Stimulated activated CD4-positive, alpha-beta T cell treated with anti-CD3 and anti-CD28 coated beads, Interleukin-1b, Interleukin-23, amount 100 ng/mL, for 4 hours (primary cell): ENCODE results near the gene XCR1.
A peak's percentile ranks its signal among the peaks of the same experiment; 100 is the strongest.
"Not testable (repeated sequence)": the region's sequence is repeated elsewhere in the genome, so short reads cannot be mapped to it uniquely, and the experiment has no call there.

Experiments
- DNase-seq, 2 donors: peaks; one replicate each; pipeline ENCODE4 v3.0.0-alpha.2; 2020; ENCODE audit warnings: low read depth in 2 of 2

The XCR1 gene, protein sequence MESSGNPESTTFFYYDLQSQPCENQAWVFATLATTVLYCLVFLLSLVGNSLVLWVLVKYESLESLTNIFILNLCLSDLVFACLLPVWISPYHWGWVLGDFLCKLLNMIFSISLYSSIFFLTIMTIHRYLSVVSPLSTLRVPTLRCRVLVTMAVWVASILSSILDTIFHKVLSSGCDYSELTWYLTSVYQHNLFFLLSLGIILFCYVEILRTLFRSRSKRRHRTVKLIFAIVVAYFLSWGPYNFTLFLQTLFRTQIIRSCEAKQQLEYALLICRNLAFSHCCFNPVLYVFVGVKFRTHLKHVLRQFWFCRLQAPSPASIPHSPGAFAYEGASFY

DNA sequence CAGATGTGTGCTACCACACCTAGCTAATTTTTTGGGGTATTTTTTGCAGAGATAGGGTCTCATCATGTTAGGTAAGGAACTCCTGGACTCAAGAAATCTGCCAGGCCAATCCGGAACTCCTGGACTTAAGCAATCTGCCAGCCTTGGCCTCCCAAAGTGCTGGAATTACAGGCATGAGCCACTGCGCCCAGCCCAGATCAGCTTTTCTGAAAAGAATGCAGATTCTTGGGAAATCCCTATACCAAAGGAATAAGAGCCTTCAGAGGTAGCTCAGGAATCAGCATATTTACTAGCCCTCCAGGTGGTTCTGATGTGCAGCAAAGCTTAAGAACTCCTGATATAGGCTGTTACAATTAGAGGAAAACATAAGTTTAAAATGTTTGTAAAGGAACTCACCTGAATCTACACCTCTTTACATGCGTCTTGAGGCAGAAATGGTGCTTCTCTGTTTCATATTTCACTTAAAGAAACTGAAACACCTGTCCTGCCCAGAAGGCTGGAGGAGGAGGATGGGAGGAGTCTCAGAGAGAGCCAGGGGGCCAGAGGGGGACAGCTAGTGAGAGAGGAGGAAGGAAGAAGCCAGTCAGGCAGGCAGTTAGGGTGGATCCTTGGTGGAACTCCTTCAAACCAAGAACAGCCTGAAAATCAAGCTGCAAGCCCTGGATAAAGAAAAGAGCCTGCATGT is at the start of gene XCR1:
XCR1 (minus strand) TSS at position 463 of the 685 bp plus-strand sequence. CDS start 5,536 bp downstream, outside the sequence.
- no peak for DNase-seq

DNA sequence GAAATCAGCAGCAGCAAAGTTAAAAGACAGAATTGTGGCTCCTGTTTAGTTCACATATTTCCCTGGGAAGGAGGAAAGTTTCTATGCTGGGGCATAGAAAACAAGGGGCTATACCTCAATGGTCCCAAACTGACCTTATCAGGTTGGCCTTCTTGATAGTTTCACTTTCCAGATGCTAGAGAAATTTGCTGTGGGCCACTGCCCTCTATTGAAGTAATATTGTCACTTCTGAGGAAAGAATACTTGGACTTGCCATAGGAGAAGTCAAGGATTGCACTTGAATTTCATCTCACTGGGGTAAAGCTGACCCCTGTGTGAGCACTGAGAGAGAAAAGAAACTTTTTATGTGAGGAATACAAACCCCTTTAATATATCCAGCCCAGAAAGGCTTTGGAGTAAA is 49.3 kb upstream of the XCR1 start:
- no peak for DNase-seq

DNA sequence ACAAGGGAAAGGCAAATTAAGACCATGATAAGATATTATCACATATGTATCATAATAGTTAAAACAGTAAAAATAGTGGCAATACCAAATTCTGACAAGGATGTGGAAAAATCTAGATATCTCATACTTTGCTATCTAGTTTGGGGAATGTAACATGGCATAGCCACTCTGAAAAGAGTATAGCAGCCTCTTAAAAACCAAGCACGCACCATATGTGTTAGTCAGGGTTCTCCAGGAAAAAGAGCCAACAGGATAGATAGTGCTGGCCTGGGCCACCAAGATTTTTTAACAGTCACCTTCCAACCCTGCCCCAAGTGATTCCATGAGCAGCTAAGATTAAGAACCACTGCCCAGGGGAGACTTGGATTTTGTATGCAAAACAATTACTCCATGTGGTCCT is 48.5 kb upstream of the XCR1 start:
- no peak for DNase-seq

DNA sequence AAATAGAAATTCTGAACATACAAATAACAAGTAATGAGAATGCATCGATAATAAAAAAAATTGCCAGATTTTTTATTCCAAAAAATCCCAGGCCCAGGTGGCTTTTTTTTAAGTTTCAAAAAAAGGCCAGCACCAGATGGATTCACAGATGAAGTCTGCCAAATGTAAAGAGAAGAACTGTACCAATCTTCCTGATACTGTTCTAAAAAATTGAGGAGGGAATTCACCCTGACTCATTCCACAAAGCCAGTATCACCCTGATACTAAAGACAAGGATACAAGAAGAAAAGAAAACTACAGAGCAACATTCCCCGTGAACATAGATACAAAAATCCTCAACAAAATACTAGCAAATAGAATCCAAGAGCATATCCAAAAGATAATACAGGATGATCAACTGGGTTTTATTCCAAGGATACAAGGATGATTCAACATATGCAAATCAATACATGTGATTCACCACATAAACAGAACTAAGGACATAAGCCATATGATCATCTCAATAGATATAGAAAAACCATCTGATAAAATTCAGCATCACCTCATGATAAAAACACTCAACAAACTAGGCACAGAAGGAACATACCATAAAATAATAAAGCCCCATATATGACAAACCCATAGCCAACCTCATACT is 44.1 kb upstream of the XCR1 start:
- no peak for DNase-seq

DNA sequence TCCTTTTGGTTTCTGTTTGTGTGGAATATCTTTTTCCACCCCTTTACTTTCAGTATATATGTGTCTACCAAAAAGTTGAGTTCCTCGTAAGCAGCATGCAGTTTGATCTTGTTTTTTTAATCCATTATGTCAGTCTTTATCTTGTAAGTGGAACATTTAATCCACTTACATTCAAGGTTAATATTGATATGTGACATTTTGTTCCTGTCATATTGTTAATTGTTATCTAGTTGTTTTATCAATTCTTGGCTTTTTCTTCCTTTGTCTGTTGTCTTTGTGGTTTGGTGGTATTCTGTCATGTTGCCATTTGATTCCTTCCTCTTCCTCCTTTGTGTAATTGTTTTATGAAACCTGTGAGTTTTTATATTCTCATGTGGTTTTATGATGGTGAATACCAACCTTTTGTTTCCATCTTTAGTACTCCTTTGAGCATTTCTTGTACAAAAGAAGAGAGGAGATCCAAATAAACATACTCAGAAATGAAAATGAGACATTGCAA is 43.4 kb upstream of the XCR1 start:
- DNase-seq: no peak

DNA sequence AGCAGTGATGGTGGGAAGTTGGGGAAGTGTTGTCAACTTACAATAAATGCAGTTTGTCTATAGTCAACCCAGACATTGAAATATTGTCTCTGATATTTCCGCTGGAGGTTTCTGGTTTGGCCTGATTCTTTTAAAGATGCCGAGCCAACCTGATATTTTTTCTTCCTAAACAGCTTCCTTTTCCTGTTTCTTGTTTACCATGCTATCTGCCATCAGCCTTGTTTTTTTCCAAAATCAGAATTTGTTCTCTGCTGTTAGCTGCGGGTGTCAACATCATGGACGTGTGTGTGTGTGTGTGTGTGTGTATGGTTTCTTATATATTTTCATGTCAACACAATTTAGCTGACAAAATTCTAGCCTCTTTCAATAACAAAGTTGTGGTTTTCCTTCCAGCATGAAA is 41.2 kb upstream of the XCR1 start:
- DNase-seq: no peak

DNA sequence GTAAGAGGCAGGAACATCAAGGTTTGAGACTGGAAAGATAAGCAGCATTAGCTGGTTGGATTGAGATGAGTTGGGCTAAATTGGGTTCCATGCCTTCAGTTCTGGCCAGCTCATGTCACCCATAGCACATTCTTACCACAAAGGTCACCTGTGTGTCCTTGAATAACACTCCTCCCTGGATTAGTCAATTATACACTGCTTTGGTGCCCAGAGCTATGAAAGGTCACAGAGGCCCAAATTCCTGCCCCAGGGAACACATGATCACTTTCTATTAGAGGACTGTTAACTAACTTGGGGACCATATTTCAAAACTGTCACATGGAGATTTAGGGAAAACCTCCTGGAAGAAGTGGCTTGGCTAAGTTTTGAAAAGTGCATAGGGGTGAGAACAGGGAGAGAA is 40.1 kb upstream of the XCR1 start:
- DNase-seq: no peak

DNA sequence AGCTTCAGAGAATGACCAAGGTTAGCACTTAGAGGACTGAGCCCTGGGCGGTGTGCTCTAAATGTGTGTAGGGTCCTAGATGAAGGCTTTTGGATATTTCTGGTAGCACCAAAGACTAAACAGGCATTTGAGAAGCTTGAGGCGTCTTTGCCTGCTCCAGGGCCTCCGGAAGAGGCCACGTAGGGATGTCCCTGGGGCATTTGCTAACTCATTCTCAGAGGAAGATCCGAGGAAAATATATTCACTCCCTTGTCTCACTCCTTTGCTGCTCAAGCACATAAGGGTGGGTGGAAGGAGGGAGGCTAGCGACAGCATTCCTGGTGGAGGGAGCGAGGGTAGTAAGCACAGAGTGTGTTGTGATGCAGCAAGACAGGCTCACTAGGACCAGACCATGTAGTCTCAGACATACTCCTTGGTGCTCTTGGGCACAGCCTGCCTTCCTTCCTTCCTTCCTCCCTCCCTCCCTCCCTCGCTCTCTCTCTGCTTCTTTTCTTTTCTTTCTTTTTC is 38.5 kb upstream of the XCR1 start:
- no peak for DNase-seq

DNA sequence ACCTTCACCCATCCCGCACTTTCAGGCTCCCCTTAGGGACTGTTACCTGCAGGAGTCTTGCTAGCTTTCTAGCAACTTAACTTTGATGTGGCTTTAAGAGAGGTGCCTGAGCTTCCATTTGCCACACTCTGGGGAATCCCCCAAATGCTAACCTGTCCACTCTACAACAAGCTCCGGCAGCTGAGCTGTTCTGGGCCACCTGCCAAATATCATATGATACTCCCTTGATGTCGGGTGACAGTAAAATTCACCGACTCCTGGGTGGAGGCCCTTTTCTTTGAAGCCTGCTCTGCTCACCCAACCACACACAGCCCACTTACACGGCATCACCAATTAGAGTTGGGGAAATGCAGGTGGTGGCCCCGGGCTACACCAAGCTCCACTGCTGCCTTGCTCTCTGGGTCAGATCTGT is 38.0 kb upstream of the XCR1 start:
- DNase-seq: peak; percentile 44 to 75

DNA sequence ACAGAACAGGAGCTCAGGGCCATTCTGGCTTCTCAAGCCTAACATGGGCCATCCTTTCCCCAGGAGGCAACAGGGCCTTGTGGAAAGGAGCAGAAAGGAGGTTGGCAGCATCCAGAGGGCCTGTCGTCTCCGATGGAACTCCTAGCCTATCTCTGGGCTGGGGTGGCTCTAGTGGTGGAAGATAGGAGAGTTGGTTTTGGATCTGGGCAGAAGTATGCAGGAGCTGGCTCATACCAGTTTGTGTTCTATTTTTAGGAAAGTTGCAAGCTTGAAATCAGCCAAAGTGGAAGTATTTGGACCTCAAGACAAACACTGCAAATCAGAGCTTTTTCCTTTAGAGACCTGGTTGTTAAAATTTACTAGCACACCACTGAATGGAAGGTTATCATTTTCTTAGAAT is 35.4 kb upstream of the XCR1 start:
- DNase-seq: no peak

DNA sequence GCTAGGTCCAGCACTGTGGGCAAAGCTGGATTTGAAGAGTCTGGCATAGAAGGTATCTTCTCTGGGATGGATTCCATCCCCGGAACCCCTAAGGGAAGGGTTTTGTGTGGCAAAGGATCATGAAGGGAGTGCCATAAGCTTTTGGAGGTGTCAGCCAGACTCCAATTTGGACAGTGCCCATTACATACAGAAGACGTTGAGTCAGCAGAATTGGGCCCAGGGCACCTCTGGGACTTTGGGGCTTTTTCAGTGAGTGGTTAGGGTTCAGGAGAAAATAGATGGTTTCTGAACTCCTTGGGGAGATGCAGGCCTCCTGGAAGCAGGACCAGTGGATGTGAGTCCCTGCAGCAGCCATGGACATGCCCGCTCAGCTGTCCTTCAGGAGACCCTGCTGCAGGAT is 34.6 kb upstream of the XCR1 start:
- no peak for DNase-seq

DNA sequence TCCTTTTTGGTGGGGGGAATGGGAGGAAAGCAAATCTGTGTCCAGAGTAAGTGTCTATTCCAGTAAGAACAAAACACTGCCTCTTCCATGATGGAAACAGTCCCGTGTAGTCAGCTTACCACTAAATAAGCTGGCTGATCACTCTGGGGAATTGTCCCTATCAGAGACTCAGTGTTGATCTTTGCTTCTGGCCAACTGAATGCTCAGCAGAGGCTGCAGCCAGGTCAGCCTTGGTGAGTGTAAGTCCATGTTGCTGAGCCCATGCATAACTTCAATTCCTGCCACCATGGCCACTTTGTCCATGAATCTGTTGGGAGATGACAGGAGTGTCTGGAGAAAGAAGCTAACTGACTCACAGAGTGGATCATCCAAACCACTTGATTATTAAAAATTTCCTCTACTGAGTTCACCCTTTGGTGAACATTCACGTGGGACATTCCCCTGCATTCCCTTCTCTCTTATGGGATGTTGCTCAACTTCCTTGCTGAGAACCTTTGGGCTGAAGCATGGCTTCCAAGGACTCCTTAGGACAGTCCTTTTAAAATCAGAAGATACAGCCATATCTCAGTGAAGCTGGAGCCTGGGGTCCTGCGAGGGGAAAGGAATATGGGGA is 33.9 kb upstream of the XCR1 start:
- DNase-seq: no peak

DNA sequence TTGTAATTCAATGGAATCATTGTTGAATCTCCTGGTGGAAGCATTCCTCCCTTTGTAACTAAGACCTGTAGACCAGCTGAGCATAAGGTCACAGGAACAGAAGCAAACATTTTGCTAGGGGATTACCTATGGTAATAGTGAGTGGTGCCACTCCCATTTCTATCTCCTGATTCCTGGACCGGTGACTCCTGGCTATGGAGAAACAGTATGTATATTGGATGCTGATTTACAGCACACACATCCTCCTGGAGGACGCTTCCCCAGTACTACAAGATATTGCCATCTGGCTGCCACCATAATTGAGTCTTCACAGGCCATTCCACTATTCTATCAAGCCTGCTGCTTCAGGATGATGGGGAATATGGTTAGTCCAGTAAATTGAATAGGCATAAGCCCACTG is 33.3 kb upstream of the XCR1 start:
- DNase-seq: no peak

DNA sequence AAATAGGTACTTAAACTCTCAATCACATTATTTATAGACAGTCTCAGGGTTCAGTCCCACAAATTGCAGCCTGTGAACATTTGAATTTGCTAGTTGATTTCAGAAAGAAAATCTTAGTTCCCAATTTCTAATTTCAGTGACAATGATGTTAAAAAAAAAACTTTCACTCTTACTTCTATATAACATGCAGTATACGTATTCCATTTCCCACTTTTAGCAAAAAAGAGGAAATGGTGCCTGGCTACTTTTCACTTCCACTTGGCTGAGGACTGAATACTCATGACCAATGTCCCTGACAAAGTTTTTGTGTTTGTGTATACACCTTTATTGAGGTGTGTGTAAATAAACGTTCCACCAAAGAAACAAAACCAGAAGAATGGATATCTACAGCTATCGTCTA is 32.1 kb upstream of the XCR1 start:
- no peak for DNase-seq

DNA sequence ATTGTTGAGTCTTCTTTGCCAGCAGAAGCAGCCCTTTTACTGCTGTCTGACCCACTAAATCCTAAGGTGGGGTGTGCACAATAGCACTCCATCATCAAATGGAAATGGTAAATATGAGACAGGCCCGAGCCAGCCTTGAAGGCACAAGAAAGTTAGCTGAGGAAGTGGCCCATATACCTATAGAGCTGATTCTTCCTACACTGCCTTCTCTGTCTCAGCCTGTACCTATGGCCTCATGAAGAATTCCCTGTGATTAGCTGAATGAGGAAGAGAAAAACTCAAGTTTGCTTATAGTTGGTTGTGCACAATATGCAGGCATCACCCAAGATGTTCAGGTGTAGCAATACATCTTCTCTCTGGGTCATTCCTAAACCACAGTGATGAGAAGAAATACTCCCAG is 31.7 kb upstream of the XCR1 start:
- no peak for DNase-seq

DNA sequence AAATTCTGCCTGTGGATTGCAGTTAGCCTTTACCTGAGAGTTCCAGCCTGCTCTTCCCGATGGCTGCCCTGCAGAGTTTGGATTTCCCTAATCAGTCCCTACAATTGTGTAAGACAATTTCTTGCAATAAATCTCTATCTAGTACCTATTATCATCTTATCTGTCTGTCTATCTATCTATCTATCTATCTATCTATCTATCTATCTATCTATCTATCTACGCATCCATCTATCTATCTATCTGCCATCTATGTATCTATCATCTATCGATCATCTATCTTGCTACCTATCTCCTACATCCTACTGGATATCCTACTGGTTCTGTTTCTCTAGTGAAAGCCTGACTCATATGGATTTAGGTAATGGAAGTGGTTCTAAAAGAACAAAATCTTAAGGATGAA is 30.4 kb upstream of the XCR1 start:
- DNase-seq: no peak

DNA sequence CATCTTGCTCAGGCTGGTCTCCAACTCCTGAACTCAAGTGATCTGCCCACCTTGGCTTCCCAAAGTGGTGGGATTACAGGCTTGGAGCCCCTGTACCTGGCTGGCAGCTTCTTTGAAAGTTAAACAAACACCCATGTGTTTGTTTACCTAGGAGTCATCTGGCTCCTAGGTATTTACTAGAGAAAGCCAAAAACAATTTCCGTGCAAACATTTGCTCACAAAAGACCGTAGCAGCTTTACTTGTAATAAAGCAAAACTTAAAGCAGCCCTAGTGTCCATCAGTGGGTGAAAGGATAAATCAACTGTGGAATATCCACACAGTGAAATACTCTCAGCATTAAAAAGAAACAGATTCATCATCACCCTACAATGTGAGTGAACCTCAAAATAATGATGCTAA is 29.4 kb upstream of the XCR1 start:
- no peak for DNase-seq

DNA sequence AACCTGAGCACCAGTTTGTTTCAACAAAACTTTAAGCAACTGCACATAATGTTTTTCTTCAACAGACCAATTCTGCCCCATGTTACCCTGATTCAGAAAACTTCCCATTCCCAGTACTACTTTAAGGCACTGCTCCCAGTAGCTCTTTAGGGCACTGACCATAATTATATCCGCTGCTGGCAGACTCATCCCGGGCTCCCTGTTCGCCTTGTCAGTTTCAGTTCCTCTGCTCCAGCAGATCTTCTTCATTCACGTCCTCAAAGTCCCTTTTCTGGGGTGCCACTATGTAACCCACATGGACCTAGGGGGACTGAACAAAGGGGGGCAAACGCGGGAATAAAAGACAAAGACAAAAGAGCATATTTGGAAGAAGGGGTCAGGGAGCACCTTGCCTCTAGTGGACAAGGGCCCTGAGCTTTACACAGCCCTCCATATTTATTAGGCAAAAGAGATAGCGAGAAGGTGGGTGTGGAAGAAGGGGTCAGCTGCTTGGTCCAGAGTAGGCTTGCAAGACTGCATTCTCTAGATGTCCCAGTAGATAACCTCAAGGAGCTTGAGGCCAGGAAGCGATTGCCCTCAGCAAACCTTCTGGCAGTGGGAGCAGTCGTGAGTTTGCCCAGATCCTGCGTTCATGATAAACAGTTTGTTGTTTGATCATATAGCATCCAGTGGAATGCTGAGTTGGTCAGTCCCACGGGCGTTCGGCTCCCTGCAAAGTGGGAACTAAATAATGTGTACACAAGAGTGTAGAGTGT is 26.7 kb upstream of the XCR1 start:
- DNase-seq: not testable (repeated sequence)

DNA sequence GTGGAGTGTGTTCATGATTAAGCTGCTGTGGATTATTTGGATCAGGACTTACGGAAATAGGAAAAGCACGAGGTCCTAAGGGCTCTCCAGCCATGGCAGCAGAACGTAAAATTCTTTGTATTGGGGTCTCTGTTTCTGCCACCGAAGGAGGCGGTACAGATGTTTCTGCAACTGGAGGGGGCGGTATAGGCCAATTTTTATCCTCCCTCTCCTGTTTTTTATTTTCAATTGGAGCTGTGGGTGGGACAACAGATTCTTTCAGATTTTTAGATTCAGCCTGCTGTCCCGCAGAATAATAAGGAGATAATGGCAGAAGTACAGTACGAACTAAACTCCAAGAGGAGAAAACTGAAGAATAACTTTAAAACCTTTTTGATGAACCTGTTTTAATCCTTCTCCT is 26.0 kb upstream of the XCR1 start:
- DNase-seq: not testable (repeated sequence)

DNA sequence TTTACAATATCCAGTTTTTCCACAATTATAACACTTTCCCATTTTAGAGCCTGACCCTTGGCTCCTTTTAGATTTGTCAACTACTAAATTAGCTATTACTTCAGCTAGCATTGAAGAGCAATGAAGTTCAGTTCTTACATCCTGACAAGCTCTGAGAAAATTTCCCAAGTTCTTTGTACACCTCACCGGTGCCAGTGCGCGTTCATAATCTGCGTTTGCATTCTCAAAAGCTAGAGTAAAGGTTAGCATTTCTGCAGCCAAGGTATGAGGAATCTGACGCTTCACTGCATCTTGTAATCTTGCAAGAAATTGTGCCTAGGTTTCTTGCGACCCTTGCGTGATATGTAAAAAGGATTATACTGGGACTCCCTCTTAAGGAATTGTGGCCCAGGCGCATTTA is 25.2 kb upstream of the XCR1 start:
- no peak for DNase-seq

DNA sequence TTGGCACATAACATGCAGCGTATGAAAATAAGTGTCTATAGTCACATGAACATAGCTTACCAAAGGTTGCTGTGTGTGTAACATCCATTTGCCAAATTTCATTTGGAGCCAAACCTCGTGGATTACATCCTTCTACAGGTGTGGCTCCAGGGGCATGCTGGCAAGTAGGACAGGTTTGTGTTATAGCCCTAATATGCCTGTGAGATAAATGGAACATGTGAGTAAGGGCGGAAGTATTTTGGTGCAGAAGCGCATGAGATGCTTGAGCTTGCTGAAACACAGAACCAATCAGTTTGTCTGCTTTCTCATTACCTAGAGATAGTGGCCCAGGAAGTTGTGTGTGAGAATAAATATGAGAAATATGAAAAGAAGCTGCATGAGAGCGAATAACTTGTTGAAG is 21.8 kb upstream of the XCR1 start:
- DNase-seq: no peak

DNA sequence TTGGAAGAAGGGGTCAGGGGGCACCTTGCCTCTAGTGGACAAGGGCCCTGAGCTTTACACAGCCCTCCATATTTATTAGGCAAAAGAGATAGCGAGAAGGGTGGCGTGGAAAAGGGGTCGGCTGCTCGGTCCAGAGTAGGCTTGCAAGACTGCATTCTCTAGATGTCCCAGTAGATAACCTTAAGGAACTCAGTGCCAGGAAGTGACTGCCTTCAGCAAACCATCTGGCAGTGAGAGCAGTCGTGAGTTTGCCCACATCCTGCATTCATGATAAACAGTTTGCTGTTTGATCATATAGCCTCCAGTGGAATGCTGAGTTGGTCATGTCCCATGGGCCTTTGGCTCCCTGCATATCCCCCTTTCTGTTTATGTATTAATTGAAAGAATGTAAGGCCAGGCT is 18.9 kb upstream of the XCR1 start:
- DNase-seq: not testable (repeated sequence)
